IPS DF 19.7 (cell line): ENCODE results near the gene AURKAIP1.

Source experiments
- DNase-seq: peaks from one replicate; pipeline ENCODE4 v3.0.0-alpha.2; 2013; ENCODE audit warnings: low read depth, low spot score

Gene AURKAIP1

GRCh38 chr1:1361982-1362423 lies 13.0 kb downstream of the AURKAIP1 start:
- no peak for DNase-seq

GRCh38 chr1:1361233-1361981 lies 13.6 kb downstream of the AURKAIP1 start:
- no peak for DNase-seq

- DNase-seq, result no peak
Measured at GRCh38 chr1:1360506-1361169, 14.4 kb downstream of the AURKAIP1 start.

GRCh38 chr1:1359664-1360468 lies 15.1 kb downstream of the AURKAIP1 start:
- no peak for DNase-seq

GRCh38 chr1:1359308-1359663 lies 15.7 kb downstream of the AURKAIP1 start:
- no peak for DNase-seq

GRCh38 chr1:1358433-1359271 lies 16.4 kb downstream of the AURKAIP1 start, which contains the start of gene MXRA8:
MXRA8 (minus strand) TSS chr1:1358555; CDS start chr1:1358504, 51 bp downstream.
- no peak for DNase-seq

GRCh38 chr1:1357871-1358432 lies 17.1 kb downstream of the AURKAIP1 start:
- DNase-seq, result no peak

GRCh38 chr1:1356796-1357401 lies 18.1 kb downstream of the AURKAIP1 start:
- DNase-seq, result no peak

- no peak for DNase-seq
Measured at GRCh38 chr1:1356166-1356795, 18.7 kb downstream of the AURKAIP1 start.

- DNase-seq, result no peak
Measured at GRCh38 chr1:1355416-1355815, 19.6 kb downstream of the AURKAIP1 start.

- no peak for DNase-seq
Measured at GRCh38 chr1:1354271-1355247, 20.4 kb downstream of the AURKAIP1 start.

- DNase-seq, result no peak
Measured at GRCh38 chr1:1353389-1354151, 21.4 kb downstream of the AURKAIP1 start.

GRCh38 chr1:1352786-1353388 lies 22.1 kb downstream of the AURKAIP1 start:
- no peak for DNase-seq

- DNase-seq, result no peak
Measured at GRCh38 chr1:1351511-1352427, 23.2 kb downstream of the AURKAIP1 start.

- DNase-seq, result no peak
Measured at GRCh38 chr1:1349256-1350012, 25.6 kb downstream of the AURKAIP1 start, which contains the start of gene DVL1. DVL1 (minus strand) TSS chr1:1349418; CDS start chr1:1349065, 353 bp downstream.
